HG03571 (cell line): Measurements from ENCODE around the gene TIAM2.

Experiments
- ATAC-seq: cut with Tn5 transposase; IDR thresholded peaks from one replicate; pipeline ENCODE4 v1.9.1; 2021; ENCODE audit not compliant: unreplicated experiment

The TIAM2 gene

DNA sequence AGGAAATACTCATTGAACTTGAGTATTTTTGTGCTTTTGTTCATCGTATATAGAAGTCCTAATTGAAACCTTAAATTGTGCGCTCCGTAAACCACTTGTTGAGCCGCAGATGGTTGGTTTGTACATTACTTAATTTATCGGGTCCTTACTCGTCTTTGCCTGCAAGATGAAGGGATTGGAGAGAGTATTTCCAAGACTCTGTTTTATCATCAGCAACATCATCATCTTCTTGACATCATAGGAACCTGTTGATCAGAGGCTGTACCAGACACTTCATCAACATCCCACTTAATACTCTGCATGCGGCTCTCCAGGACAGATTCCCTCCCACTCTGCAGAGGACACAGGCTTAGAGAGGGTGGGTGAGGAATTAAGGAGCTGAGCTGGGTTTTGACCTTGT lies 28.6 kb downstream of the TIAM2 start:
- no peak for ATAC-seq

DNA sequence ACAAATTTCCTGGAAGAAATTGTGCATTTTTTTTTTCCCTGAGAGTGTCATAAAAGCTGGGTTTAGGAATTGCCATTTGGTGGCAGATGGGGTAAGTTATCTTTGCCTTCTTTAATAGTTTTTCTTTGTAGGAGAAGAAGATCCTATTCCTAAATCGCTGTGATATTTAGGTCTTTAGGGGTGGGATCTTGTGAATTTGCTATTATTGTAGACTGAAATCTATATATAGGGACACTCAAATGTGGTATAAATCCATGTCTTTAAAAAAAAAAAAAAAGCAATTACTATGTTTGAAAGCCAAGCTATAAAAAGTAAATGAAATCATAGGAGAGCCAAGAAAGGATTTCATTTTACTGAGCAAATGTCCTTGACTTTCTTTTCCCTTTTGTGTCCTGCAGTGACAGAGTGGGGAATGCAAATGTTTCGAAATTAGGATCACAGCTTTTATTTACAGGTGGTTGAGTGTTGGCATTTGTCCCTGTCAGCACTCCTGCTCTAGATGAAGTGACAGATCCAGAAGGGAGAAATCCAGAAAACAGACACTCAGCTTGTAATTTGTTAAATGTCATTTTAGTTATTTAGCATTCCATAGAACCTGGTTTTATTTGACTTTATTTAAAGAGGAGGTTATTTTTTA lies 29.4 kb downstream of the TIAM2 start:
- no peak for ATAC-seq

DNA sequence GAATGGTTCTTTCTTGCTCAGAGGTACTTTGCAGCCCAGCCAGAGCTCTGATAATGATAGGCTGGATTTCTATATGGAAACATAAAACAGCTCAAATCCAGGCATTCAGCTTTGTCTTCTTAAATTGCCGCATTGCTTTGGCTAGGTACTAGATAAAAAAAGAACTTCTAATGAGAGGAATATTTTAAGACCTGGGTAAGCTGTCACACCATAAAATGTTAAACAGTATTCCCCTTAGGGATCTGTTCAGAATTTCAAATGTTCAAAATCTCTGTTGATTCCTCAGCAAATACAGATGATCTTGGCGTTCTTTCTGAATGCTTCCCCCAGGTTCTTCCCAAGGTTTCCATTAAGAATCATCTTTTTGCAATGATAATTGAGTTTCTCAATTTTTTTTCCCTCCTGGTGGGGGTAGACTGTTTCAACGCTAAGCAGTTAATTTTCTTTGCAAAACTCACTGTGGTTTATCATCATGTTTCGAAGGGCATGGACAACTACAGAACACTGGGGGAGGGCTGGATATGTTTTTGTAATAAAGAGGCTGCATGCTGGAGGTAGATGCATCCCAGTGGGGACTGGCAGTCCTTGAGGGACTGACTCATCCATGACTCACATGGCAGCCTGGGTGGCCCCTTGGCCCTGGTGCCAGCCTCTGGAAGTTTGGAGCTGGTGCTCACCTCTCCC lies 31.0 kb downstream of the TIAM2 start:
- ATAC-seq = no peak

GRCh38 chr6:155026706-155027045 lies 31.6 kb downstream of the TIAM2 start:
- ATAC-seq = no peak

DNA sequence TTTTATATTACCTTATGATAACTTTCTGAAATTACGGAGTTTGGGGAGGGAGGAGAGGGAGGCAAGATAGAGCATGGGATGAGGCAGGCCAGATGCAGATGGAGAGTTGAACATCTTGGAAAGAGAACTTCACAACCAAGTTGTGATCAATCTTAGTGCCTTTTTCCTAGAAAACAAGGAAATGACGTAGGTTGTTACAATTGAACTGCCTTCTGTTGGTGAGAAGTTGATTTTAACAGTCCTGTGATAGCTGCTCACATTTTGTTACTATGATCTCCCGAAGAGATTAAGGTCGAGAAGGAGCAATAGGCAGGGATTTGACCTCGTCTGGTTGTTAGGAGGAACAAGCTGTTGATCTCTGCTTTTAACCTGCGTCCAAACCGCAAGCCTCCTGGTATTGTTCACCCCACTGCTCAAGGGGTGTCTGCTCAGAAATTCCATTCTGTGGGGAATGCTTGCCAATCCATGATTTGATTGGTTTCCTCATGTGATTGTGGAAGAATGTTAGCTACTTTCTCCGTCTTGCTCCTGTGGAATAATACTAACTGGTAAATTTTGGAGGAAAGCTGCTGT lies 35.1 kb downstream of the TIAM2 start:
- no peak for ATAC-seq

DNA sequence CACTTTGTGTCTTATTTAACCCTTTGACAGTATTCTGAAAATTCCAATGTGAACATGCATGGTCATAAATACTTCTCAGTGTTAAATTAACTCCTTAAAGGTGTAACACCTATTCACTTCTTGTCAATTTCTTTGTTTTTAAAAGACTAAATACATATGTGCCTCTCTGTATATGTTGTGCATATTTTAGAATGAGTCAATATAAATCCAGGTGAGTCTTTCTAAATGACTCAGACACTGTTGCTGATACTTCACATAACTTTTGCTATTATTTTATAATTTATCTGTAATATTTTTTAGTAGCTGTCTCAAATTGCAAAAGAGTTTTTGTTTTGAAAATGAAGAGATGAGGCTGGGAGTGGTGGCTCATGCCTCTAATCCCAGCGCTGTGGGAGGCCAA lies 36.0 kb downstream of the TIAM2 start:
- ATAC-seq = no peak

- ATAC-seq = no peak
Observed at GRCh38 chr6:155033021-155033791, 38.1 kb downstream of the TIAM2 start.

- no peak for ATAC-seq
Observed at GRCh38 chr6:155036907-155037306, 41.8 kb downstream of the TIAM2 start.

- ATAC-seq = no peak
Observed at GRCh38 chr6:155038104-155038503, 43.0 kb downstream of the TIAM2 start.

- ATAC-seq = no peak
Observed at GRCh38 chr6:155038527-155038926, 43.4 kb downstream of the TIAM2 start.

GRCh38 chr6:155039618-155040017 lies 44.5 kb downstream of the TIAM2 start:
- no peak for ATAC-seq

DNA sequence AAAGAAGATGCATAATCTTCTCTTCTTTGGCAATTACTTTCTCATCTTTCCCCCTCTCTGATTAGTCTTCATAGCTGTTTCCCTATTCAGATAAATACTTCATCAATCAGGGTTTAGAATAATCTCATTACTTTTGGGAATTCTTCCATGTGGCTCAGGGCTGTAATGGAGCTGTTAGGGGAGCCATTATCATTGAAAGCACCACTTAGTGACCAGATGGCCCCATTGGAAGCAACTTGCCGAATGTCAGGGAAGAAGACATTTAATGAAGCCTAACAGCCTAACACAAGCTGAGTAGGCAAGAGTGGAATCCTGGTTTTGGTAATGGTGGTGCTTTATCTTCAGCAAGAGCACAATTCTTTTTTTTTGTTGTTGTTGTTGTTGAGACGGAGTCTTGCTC lies 45.0 kb downstream of the TIAM2 start:
- no peak for ATAC-seq

DNA sequence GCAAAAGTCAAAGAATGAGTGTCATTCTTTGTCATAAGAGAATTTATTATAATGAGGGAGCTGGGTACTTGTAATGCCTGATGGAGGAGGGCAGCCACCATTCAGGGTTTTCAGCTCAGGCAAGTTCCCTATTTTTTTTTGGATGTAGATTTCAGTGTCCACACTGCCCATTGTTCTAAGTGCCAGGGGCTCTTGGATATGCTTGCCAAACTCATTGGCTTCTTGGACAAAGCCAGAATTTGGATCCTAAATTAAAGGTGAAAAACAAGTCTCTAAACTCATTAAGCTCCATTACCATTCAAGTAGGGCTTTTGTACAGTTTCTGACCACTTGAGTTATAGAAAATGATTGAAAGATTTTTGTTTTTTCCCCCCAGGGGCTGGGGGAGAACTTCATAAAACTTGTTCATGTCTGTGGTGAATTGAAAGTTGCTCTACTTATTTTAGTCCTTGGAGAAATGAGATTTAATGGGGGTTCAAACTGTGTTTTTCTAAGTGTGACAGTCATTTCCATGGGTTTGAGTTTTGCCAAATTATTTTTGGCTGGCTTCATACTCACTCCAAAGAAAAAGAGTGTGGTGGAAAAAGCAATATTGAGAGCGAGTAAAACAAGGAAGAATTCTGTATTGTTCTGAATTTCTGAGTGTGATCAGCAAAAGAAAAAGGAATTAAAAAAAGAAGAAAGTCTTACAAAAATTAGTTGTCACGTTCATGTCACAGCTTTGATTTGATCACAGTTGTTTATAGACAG lies 46.0 kb downstream of the TIAM2 start:
- no peak for ATAC-seq

DNA sequence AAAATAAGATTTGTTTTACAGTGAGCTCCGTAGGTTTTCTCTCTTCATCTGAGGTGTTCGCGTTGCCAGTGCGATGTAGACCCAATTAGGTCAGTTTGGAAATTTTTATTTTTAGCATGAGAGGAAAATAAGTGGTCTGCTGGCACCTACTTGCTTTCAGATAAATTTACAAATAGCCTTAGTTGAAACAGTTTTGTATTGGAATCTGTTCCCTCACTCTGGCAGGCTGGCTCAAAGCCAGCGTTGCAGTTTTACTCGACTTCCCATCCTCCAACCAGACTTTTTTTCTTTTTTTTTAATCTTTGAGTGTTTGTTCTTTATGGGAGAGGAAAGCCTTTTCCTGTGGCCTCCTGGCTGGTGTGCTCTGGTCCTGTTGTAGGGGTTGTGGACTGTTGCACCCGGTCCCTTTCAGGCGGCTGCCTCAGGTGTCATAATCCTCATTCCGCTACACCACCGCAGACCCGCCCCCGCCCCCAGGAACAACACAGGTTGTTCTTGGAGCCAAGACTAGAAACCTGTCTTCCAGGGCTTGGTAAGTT lies 46.7 kb downstream of the TIAM2 start:
- ATAC-seq = no peak

DNA sequence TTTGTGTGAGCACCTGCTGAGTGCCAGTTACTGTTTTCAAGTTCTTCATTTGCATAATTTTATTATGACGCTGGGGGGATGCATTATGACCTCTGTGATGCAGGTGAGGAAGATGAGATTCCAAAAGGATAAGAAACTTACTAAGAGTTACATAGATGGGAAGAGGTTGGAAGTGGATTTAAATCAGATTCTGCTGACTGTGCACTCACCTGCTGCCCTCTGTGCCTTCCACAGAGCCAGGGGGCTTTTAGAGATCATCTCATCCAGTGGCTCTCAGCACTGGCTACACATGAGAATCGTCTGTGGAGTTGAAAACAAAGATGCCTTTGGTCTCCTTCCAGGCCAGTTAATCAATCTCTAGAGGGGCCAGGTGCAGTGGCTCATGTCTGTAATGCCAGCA lies 47.9 kb downstream of the TIAM2 start:
- no peak for ATAC-seq

GRCh38 chr6:155045561-155046404 lies 50.7 kb downstream of the TIAM2 start:
- no peak for ATAC-seq

- no peak for ATAC-seq
Observed at GRCh38 chr6:155047523-155047922, 52.4 kb downstream of the TIAM2 start.

DNA sequence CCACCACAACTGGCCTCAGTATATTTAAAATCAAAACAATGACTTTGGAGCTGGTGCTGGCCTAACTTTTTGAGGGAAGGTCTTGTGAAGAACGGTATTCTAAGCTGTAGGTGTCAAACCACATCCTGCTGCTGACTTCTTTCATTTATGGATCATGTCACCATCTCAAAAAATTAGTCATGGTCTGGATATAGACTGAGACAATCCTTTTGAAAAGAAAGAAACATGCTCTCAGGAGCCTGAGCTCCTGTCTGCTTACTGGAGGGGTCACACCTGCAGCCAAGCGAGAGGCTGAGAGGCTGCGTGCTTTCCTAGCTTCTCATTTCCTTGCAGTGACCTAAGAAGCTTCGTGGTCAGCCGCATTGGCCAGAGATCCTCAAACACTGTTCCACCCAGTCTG lies 55.2 kb downstream of the TIAM2 start:
- peak; percentile 88 for ATAC-seq

GRCh38 chr6:155054491-155055250 lies 59.6 kb downstream of the TIAM2 start:
- no peak for ATAC-seq
